Iris pigment epithelial cell (primary cell): ENCODE results near the gene MARVELD1.
"Not testable (repeated sequence)": the region's sequence is repeated elsewhere in the genome, so short reads cannot be mapped to it uniquely, and the experiment has no call there.

Experiments
- DNase-seq: peaks from one replicate; pipeline ENCODE4 v3.0.0-alpha.2; 2011; ENCODE audit warnings: low read depth

Gene MARVELD1

DNA sequence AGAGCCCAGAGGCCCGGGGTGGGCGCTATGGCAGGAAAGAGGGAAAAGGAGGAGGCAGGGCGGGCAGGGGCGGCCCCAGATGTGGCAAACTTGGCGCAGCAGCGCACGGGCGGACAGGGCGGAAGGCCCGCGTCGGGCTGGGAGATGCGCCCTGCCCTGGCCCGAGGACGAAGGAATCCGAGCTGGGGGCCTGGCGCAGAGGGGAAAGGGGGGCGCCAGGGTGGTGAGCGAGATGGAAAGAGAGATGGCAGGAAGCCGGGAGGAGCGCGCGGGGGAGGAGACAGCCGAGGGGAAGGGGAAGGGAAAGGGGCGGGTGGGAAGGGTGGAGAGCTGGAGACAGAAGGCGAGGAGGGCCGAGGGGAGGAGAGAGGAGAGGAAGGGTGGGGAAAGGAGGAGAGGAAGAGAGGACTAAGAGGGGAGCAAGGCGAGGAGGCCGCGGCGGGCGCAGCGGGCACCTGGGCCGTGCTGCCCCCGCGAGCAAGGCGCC, at the start of gene MARVELD1:
Gene MARVELD1, plus strand, starts transcription at position 392 of the 487 bp plus-strand sequence. CDS start 147 bp downstream, outside the sequence.
- DNase-seq: peak; percentile 70

GRCh38 chr10:97664282-97664850, 49.2 kb upstream of the MARVELD1 start:
- DNase-seq: no peak

GRCh38 chr10:97666992-97667391, 46.5 kb upstream of the MARVELD1 start:
- no peak for DNase-seq

DNA sequence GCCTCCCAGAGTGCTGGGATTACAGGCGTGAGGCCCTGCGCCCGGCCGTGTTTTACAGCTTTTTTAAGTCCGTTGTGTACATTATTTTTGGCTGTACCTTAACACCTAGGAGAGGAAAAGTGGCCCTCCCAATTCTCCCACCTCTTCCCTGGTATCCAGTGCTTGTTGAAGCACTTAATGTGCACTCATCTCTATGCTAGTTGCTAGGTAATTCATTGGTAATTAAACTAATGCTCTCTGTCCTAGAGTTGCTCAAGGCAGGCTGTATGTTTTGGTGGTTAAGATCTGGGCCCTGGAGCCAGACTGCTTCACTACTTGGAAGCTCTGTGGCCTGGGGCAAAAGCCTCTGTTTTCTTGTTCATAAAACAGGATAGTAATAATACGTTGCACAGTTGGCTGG, 46.1 kb upstream of the MARVELD1 start:
- no peak for DNase-seq

GRCh38 chr10:97669571-97669970, 44.0 kb upstream of the MARVELD1 start:
- DNase-seq: no peak

- peak; percentile 52 for DNase-seq
Measured at GRCh38 chr10:97673736-97674525, 39.6 kb upstream of the MARVELD1 start.

- no peak for DNase-seq
Measured at GRCh38 chr10:97675222-97675621, 38.3 kb upstream of the MARVELD1 start.

DNA sequence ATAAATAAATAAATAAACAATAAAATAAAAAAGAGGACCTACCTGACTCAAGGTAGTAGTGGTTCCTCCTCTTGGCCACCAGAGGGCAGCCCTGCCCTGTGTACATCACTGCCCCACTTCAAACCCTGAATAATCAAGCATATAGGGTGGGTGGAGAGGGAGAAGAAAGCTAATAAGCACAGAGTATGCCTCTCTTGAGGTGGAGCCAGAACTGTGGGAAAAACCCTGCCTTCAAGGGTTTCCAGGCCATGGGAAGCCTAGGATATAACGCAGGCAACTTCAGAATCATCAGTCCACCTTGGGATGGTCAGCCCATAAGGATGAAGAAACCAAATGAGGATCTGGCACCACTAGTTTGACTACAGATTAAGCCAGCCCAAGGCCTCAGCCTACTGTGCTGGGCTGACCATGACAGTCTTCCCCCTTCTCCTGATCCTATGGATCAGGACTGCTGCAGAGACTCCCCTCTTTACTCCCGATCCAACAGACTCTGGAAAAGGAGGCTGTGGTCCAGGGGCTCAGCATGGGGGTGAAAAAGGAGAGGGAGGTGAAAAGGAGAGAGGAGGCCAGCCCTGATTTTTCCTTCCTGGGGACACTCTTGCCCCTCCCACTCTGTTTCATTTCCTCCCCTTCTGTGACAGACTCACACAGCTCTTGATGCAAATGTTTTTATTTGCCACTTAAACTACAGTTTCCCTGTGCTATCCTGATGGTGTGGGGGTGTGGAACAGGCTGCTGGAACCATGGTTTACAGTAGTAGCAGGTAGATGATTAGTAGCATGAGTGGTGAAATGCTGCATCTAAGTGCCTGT, 36.6 kb upstream of the MARVELD1 start:
- peak; percentile 56 for DNase-seq

DNA sequence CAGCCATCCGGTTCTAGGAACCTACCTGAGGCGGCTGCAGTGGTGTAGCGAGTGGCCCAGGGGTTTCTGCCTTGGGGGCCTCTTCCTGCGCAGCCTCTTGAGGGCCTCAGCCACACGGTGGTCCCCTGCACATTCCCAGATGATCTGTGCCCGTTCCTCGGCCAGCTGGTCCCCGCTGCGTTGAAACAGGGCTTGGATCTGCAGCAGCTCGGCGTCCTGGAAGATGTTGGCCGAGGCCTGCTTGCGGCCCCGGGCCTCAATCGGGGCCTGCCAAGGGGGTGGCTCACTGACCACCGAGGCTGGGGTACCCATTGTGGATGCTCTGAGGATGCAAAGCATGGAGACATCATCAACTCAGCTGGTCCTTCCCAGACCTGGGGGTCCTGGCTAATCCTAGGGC, 33.9 kb upstream of the MARVELD1 start:
- DNase-seq: no peak

- DNase-seq: no peak
Measured at GRCh38 chr10:97682042-97682441, 31.5 kb upstream of the MARVELD1 start.

GRCh38 chr10:97683556-97684367, 29.8 kb upstream of the MARVELD1 start:
- DNase-seq: peak; percentile 60

DNA sequence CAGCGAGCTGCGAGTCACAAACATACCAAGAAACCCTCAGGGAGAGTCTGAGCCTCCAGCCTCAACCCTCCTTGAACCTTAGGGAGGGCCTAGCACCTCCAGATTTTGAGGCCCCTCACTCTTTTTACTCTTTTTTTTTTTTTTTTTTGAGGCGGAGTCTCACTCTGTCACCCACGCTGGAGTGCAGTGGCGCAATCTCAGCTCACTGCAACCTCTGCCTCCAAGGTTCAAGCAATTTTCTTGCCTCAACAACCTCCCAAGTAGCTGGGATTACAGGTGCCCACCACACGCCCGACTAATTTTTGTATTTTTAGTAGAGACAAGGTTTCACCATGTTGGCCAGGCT, 29.2 kb upstream of the MARVELD1 start:
- DNase-seq: not testable (repeated sequence)

GRCh38 chr10:97684866-97685394, 28.6 kb upstream of the MARVELD1 start:
- DNase-seq: peak; percentile 63

DNA sequence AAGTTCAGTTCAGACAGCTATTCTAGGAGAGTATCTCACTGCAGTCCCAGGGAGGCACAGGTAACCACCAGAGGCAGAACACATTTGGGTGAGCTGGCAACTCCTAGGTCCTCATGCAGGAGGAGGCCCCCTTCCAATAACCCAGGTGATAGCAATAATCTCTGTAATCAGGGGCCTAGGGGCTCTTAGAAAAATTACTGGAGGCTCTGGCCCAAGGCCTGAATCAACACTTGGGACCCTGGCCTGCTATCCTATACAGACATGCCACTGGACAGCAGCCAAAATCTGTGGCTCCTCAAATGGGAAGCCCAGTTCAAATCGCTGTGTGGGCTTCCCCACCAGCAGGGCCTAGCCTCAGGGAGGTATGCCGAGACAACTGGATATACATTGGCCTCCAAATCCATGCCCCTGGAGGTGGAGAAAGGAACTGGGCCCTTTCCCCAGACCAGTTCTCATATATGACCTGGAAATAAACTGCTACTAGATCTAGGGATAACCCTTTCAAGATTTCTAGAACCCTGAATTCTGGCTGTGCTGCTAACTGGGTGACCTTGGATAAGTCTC, 28.1 kb upstream of the MARVELD1 start:
- DNase-seq: peak; percentile 61

DNA sequence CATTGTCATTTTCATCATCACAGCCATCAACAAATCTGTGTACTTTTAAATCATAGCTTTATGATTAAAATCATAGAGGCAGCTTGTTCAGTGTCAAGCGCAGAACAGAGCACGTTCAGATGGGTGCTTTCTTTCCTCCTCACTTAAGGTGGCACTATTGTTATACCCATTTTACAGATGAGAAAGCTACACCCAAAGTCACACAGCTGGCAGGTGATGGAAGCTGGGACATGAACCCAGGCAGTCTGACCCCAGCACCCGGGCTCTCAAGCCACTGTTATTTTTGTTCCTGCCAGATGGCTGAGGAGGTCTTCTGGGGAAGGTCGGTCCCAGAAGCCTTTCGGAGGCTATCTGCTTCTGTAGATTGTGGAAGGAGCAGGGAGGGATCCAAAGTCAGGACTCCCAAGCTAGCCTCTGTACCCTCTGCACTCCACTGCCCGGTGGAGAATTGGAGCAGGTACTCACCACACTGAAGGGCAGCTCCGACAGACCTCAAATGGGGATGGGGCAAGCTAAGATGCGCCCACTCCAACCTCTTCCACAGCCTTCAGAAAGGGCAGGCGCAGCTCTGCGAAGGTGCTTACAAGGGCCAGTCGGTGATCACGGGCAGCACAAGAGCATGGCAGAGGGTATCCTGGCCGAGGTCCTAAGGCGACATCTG, 27.1 kb upstream of the MARVELD1 start:
- DNase-seq: peak; percentile 12

DNA sequence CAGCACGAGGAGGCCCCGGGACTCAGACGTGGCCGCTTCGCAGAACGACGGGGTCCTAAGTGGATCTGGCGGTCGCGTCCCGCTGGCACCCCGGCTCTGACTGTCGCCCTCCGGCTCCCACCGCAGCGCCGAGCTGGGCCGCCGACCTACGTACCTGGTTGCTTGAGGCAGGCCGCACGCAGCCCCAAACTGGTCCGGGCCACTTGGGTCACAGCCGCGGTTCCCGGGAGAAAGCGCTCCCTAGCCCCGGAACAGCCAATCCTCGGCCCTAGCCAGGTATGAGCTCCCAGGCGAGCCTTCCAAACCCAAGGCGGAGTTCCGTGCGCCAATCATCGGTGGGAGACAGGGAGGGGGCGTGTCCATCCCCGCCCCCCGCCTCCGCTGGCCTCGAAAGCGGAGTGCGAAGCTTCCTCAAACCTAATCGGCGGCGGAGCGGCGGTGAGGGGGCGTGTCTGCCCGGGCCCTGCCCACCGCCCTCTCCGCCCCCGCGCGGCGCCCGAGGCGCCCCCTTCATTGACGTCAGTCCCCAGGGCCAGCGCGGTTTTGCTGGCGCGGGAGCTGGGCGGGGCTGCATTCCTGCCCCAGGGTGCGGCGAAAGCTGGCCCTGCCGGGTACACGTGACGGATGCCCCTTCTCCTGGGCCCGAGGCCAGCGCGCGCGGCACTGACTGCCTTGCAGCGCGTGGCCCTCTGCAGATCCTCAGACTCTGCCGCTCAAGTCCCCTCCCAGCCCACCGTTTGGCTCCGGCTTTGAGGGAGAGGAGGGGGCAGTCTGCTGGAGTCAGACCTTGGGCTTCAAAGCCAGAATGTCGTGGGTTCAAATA, 26.4 kb upstream of the MARVELD1 start, which contains the start of gene AVPI1:
Gene AVPI1, minus strand, starts transcription at position 280 of the 823 bp plus-strand sequence. CDS start 7,336 bp downstream, outside the sequence.
- DNase-seq: peak; percentile 98

- DNase-seq: peak; percentile 90
Measured at GRCh38 chr10:97687785-97688781, 25.4 kb upstream of the MARVELD1 start.

DNA sequence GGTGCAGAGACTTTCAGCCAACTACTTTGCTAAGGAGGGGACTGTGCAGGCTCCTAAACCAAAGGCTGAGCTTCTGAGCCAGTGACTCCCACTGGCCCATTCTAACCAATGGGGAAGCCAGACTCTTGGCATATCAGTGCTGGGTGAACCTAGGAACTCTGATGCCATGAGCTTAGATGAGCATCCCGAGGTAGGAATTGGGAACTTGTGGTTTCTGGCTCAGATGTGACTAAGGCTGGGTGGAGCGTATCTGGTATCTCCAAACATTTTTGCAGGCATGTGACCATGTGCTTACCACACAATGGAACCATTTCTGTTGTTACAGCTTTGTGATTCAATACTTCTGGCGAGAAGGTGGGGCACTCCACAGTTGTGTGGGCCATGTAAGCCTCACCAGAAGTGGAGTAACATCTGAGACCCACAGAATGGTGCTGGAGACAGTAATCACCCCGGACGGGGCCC, 23.9 kb upstream of the MARVELD1 start:
- peak; percentile 95 for DNase-seq
